NCI-H446 (cell line): ENCODE measurements around the gene CAMKK2.
A peak's percentile ranks its signal among the peaks of the same experiment; 100 is the strongest.
"Not testable (repeated sequence)": the region's sequence is repeated elsewhere in the genome, so short reads cannot be mapped to it uniquely, and the experiment has no call there.

Experiments used
- DNase-seq, 2 experiments: peaks; one replicate each; lab custom pipeline; 2025; lab: John Stamatoyannopoulos, UW

Gene CAMKK2

GRCh38 chr12:121296618-121297434 lies at the start of gene CAMKK2:
Gene CAMKK2, minus strand, starts transcription at chr12:121296709. Its CDS starts 22,183 bp downstream, at chr12:121274526.
- DNase-seq = peak; percentile 25 to 88

- no peak for DNase-seq
Observed at GRCh38 chr12:121345151-121345815, 48.8 kb upstream of the CAMKK2 start.

GRCh38 chr12:121344506-121344905 lies 48.0 kb upstream of the CAMKK2 start:
- DNase-seq = no peak

GRCh38 chr12:121337416-121337815 lies 40.9 kb upstream of the CAMKK2 start:
- no peak for DNase-seq

- peak; percentile 24 to 71 for DNase-seq
Observed at GRCh38 chr12:121334513-121335343, 38.2 kb upstream of the CAMKK2 start.

- DNase-seq = no peak
Observed at GRCh38 chr12:121333747-121334146, 37.2 kb upstream of the CAMKK2 start.

GRCh38 chr12:121331248-121331647 lies 34.7 kb upstream of the CAMKK2 start:
- no peak for DNase-seq

- no peak for DNase-seq
Observed at GRCh38 chr12:121330692-121331091, 34.2 kb upstream of the CAMKK2 start.

- no peak for DNase-seq
Observed at GRCh38 chr12:121330195-121330594, 33.7 kb upstream of the CAMKK2 start.

- no peak for DNase-seq
Observed at GRCh38 chr12:121328620-121329019, 32.1 kb upstream of the CAMKK2 start.

GRCh38 chr12:121326996-121327674 lies 30.6 kb upstream of the CAMKK2 start:
- DNase-seq = peak in 1 of 2 experiments; percentile 5

- DNase-seq = no peak
Observed at GRCh38 chr12:121325922-121326396, 29.4 kb upstream of the CAMKK2 start.

- DNase-seq = no peak
Observed at GRCh38 chr12:121323908-121324307, 27.4 kb upstream of the CAMKK2 start.

GRCh38 chr12:121318121-121318520 lies 21.6 kb upstream of the CAMKK2 start:
- DNase-seq = no peak

- DNase-seq = no peak
Observed at GRCh38 chr12:121314431-121314830, 17.9 kb upstream of the CAMKK2 start.

- not testable (repeated sequence) for DNase-seq
Observed at GRCh38 chr12:121310231-121310630, 13.7 kb upstream of the CAMKK2 start.

GRCh38 chr12:121307397-121307796 lies 10.9 kb upstream of the CAMKK2 start:
- DNase-seq = not testable (repeated sequence)

- no peak for DNase-seq
Observed at GRCh38 chr12:121304306-121304705, 7.8 kb upstream of the CAMKK2 start.

- no peak for DNase-seq
Observed at GRCh38 chr12:121301876-121302275, 5.4 kb upstream of the CAMKK2 start.

GRCh38 chr12:121300083-121300819 lies 3.7 kb upstream of the CAMKK2 start:
- DNase-seq = no peak

GRCh38 chr12:121299662-121300061 lies 3.2 kb upstream of the CAMKK2 start:
- no peak for DNase-seq
